HUES48 (cell line): ENCODE results near the gene LEFTY1.

ENCODE experiments used
- H3K27ac ChIP-seq: one replicate; pipeline ENCODE4 v1.7.0; 2013; ENCODE audit warnings: low read depth, low read length, inconsistent platforms
- H3K27me3 ChIP-seq: 2 replicates; pipeline ENCODE4 v1.6.1; 2013; ENCODE audit warnings: mild to moderate bottlenecking, low read length; ENCODE audit not compliant: control insufficient read depth, insufficient read depth
- H3K36me3 ChIP-seq: 2 replicates; pipeline ENCODE4 v1.6.1; 2013; ENCODE audit warnings: low read length; ENCODE audit not compliant: control insufficient read depth, insufficient read depth
- H3K4me1 ChIP-seq: 2 replicates; pipeline ENCODE4 v1.6.1; 2013; ENCODE audit warnings: mild to moderate bottlenecking, low read length; ENCODE audit not compliant: control insufficient read depth, insufficient read depth
- H3K4me3 ChIP-seq: 2 replicates; pipeline ENCODE4 v1.5.1; 2013; ENCODE audit warnings: mild to moderate bottlenecking, low read depth, low read length
- H3K9ac ChIP-seq: 2 replicates; pipeline ENCODE4 v1.6.1; 2013; ENCODE audit warnings: mild to moderate bottlenecking, low read depth, low read length, moderate library complexity
- H3K9me3 ChIP-seq: 2 replicates; pipeline ENCODE4 v1.6.1; 2013; ENCODE audit warnings: low read length; ENCODE audit not compliant: control insufficient read depth, insufficient read depth

The LEFTY1 gene

DNA sequence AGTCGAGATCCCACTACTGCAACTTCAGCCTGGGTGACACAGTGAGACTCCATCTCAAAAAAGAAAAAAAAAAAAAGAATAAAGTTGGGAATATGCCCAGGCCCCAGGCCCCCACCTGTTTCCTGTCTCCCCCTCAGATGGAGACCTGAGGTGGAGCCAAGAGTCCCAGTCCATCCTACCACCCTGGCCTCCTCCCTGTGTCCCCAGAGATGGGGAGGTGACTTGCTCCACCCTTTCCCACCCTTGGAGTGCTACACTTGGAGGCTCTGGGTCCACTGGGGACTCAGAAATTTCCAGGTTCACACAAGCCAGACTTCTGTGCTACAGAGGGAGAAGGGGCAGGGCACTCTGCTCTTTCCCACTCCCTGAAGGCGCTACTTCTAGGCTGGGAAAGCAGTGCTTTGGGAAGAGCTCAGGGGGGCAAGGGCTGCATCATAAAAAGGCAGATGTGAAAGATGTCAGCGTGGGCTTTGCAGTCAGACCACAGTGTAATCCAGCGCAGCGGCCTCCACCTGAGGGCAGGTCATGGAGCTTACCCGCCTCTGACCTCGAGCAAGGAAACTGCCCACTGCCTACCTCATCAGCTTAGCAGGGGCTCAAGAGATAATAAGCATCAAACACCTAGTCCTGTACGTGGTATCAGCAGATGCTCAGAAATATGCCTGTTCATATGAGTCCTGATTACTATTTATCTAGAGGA, 20.2 kb downstream of the LEFTY1 start:
- no peaks in the 10 kb centered on the region for H3K9me3 ChIP-seq
- H3K27ac ChIP-seq, result no peak overlapping the region
- H3K4me1 ChIP-seq, result no peaks in the 10 kb centered on the region
- no peak overlapping the region for H3K9ac ChIP-seq
- no peaks in the 10 kb centered on the region for H3K27me3 ChIP-seq
- no peak overlapping the region for H3K4me3 ChIP-seq
- H3K36me3 ChIP-seq, result peaks cover 89% of the 10 kb centered on the region

DNA sequence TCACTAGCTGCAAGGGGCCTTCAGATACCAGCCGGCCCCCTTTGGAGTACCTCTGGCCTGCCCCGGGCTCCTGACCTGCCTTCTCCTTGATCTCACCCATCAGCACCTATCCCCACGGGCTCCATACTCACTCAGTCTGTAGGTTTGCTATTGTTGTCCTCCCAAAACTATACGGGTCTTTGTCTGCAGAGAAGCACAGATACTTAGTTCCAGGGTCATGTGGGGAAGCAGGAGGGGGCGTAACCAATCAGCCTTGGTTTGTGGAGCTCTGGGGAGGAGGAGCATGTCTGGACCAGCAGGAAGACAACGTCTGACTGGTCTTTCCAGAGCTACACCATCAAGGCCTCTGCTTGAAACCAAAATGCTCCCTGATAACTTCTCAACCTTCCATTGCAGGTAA, 22.0 kb downstream of the LEFTY1 start:
- Histone ChIP-seq H3K4me1 (no peaks in the 10 kb centered on the region), H3K9me3 (no peaks in the 10 kb centered on the region), H3K4me3 (no peak overlapping the region), H3K27me3 (no peaks in the 10 kb centered on the region), H3K27ac (no peak overlapping the region), H3K9ac (no peak overlapping the region), H3K36me3 (peaks cover 94% of the 10 kb centered on the region)

DNA sequence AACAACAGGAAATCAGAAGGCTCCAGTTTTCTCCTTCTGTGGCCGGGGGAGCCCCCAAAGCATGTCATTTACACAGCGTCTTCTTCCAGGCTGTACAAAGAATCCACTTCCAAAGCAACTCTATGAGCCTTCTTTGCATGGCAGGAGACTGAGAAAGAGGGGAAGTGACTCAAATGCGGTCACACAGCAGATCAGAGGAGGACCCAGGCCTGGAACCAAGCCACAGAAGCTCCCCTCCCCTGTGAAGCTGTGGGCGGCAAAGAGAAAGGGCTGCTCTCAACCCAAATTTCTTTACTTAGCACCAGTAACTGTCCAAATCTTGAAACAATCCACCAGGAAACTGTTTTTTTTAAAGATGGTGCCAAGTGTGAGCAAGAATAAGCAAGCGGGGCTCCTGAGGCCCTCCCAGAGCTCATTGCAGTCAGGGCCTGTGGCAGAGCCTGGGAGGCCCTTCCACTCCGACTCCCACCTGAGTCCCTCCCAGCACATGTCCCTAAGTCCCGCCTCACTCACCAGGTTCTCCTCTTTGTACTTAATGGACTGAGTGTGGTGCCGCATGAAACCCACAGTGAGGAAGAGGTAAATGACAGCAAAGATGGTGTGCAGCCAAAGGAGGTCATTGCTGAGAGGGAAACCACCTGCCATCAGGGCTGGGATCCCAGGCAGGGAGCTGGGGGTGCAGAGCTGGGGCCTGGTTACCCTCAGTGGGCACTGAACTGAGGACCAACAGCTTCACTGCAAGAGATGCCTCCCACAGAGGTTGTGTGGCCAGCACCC, 22.7 kb downstream of the LEFTY1 start:
- Histone ChIP-seq H3K36me3 (peaks cover 94% of the 10 kb centered on the region), H3K27ac (no peak overlapping the region), H3K4me3 (no peak overlapping the region), H3K4me1 (no peaks in the 10 kb centered on the region), H3K9ac (no peak overlapping the region), H3K27me3 (no peaks in the 10 kb centered on the region), H3K9me3 (no peaks in the 10 kb centered on the region)

DNA sequence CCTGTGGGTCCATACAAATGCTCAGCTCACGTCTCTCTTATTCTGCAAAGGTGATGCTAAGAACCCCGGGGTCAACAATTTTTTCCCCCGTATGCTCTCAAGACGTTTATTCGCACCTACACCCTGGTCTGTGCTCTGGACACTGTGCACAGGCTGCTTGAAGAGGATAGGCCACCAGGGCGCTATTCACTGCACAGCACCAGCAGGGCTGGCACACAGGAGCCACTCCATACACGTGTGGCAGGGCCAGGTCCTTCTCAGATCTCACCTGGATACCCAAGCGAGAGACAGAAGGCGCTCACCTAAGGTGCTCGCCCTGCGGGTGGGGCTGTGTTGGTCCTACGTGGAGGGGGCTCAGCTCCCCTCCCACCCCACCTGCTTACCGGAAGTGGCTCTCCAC, 23.4 kb downstream of the LEFTY1 start:
- H3K9ac ChIP-seq, result no peak overlapping the region
- no peak overlapping the region for H3K27ac ChIP-seq
- H3K4me3 ChIP-seq, result no peak overlapping the region
- no peaks in the 10 kb centered on the region for H3K9me3 ChIP-seq
- H3K27me3 ChIP-seq, result no peaks in the 10 kb centered on the region
- H3K4me1 ChIP-seq, result no peaks in the 10 kb centered on the region
- peaks cover 94% of the 10 kb centered on the region for H3K36me3 ChIP-seq

DNA sequence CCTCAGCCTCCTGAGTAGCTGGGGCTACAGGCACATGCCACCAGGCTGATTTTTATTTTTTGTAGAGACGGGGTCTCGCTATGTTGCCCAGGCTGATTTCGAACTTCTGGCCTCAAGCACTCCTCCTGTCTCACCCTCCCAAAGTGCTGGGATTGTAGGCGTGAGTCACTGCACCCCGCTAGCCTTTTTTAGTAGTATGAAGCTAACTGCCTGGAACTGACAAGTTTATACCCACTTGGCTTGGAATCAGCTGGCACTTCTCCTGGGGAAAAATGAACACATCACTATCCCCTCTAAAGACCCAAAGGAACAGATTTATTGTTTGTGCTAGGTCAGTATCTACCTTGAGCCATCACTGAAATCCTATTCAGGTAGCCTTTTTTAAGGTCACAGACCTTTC, 25.8 kb downstream of the LEFTY1 start:
- peaks cover 98% of the 10 kb centered on the region for H3K36me3 ChIP-seq
- H3K27ac ChIP-seq, result no peak overlapping the region
- H3K9me3 ChIP-seq, result no peaks in the 10 kb centered on the region
- no peaks in the 10 kb centered on the region for H3K27me3 ChIP-seq
- no peak overlapping the region for H3K4me3 ChIP-seq
- no peaks in the 10 kb centered on the region for H3K4me1 ChIP-seq
- no peak overlapping the region for H3K9ac ChIP-seq

DNA sequence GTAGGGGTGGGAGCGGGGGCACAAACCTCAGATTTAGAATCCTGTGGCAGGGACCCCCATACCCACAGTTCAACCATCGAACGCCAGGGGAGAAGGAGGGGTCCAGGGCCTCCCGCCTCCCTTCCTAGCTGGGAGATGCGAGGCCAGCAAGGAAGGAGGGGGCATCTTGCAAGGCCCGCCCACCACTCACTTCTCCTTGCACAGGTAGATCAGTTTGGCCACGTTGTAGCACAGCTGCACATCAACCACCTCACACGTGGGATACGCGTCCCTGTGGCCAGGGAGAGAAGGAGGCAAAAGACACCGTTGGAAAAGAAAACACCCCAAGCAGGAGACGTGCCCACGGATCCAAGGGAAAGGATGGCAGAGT, 26.4 kb downstream of the LEFTY1 start:
- Histone ChIP-seq H3K27me3 (no peaks in the 10 kb centered on the region), H3K9ac (no peak overlapping the region), H3K36me3 (peaks cover 97% of the 10 kb centered on the region), H3K9me3 (no peaks in the 10 kb centered on the region), H3K4me3 (no peak overlapping the region), H3K27ac (no peak overlapping the region), H3K4me1 (no peaks in the 10 kb centered on the region)

DNA sequence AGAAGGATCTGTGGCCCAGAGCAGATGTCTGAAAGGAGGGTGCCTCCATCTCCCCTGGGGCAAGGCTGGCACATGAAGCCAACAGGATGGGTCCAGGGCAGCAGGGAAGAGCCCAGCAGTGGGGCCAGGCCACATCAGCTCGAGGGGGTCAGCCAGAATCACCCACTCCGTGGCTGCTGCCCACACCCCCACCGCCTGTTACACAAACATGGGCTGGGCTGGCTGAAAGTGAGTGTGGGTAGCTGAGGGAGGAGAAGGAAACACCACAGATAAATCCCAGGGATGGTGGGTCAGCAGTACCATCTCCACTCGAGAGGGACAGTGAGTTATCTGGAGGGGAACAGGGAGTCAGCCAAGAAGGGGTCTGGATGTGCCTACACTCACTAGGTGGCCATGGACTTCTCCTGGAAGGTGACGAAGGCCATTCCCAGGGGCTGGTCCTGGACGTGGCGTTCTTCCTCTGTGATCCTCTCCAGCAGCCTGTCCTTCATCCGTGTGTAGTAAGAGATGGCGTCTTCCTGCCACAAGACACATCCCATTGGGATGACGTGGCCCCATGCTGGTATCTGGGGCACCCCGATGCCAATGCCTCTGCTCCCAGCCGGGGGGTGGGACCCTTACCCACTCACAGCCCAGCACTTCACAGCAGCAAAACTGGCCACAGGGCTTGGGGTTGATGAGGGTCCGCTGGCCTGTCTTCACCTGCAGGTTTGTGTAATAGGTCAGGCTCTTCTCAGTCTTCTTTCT, 26.9 kb downstream of the LEFTY1 start:
- Histone ChIP-seq H3K4me3 (no peak overlapping the region), H3K27me3 (no peaks in the 10 kb centered on the region), H3K4me1 (no peaks in the 10 kb centered on the region), H3K27ac (no peak overlapping the region), H3K9me3 (no peaks in the 10 kb centered on the region), H3K9ac (no peak overlapping the region), H3K36me3 (peaks cover 96% of the 10 kb centered on the region)

DNA sequence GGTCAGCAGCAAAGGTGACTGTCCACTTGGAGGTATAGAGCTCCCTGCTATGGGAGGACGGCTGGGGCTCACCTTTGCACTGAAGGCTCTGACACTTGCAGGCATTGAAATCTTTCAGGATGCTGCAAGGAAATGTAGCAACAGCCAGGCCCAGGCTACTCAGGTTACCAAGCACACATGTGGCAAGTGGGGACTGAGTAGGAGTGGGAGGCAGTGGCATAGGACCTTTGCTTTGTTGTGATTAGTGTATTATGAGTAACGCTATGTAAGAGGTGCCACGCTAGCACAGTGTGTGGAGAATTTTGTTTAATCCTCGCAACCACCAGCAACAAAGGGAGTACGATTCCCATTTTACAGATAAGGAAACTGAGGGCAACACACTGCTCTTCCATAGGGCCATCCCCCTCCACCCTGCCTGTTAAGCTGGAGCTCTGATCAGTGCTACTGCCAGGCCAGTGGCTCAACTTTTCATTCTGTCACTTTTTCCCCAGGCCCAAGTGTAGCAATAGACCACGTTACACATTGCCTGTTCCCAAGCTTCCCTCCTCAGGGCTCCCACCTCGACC, 28.0 kb downstream of the LEFTY1 start:
- H3K27me3 ChIP-seq, result no peaks in the 10 kb centered on the region
- no peak overlapping the region for H3K27ac ChIP-seq
- no peak overlapping the region for H3K9ac ChIP-seq
- no peaks in the 10 kb centered on the region for H3K9me3 ChIP-seq
- H3K4me1 ChIP-seq, result no peaks in the 10 kb centered on the region
- no peak overlapping the region for H3K4me3 ChIP-seq
- H3K36me3 ChIP-seq, result peaks cover 94% of the 10 kb centered on the region

DNA sequence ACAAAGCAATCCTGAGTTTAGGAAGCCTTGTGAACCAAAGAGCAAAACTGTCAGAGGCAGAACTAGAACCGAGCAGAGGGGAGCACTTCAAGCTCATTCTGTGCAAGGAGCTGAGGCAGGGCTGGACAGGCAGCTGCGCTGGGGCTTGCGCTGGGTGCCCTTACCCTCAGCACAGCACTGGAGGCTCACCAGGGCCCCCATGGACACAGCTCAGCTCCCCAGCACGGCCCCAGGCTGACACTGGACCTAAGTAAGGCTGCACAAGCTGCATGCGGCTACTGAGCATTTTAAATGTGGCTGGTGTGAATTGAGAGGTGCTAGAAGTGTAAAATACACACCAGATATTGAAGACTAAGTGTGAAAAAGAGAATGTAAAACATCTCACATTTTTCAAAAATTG, 28.8 kb downstream of the LEFTY1 start:
- Histone ChIP-seq H3K4me3 (no peak overlapping the region), H3K4me1 (no peaks in the 10 kb centered on the region), H3K9me3 (no peaks in the 10 kb centered on the region), H3K27ac (no peak overlapping the region), H3K27me3 (no peaks in the 10 kb centered on the region), H3K9ac (no peak overlapping the region), H3K36me3 (peaks cover 94% of the 10 kb centered on the region)

DNA sequence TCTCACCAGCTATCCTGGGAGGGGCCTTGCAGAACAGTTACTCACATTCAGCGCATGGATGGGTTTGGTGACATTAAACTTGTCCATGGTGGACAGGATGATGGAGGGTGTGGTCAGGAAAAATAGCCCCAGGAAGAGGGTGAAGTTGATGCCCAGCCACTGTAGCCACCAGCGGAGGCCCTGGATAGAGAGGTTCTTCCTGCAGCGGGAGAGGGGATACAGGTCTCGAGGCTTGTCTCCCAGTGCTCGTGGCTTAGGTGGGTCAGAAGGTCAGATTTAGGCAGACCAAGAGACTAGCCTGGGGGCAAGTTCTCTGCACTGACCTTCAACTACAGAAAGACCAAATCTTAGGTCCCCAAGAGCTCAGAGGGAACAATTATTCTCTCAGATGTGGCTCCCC, 29.8 kb downstream of the LEFTY1 start:
- no peak overlapping the region for H3K27ac ChIP-seq
- H3K4me1 ChIP-seq, result no peaks in the 10 kb centered on the region
- H3K9ac ChIP-seq, result no peak overlapping the region
- no peak overlapping the region for H3K4me3 ChIP-seq
- H3K27me3 ChIP-seq, result no peaks in the 10 kb centered on the region
- H3K36me3 ChIP-seq, result peaks cover 94% of the 10 kb centered on the region
- no peaks in the 10 kb centered on the region for H3K9me3 ChIP-seq

DNA sequence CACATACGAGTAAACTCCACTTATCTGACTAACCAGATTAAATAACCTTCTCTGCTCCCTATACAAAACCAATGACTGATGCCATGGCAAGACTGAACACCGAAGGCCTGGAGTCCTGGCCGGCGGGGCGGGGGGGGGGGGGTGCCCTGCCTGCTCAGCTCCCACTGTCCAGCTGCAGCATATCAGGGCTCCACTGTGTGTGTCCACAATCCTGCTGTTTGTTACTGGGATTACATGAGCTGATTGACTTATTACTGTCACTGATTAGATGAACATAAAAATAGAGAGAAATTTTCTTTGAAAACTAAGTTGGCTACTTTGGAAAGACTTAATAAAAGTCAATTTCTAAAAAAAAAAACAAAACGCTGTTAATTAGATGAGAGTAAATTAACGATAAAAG, 31.7 kb downstream of the LEFTY1 start:
- Histone ChIP-seq H3K27ac (no peak overlapping the region), H3K9ac (no peak overlapping the region), H3K9me3 (no peaks in the 10 kb centered on the region), H3K36me3 (peaks cover 94% of the 10 kb centered on the region), H3K4me1 (no peaks in the 10 kb centered on the region), H3K4me3 (no peak overlapping the region), H3K27me3 (no peaks in the 10 kb centered on the region)
